Measurements from ENCODE around the gene EYA3. TPM values are rescaled to one million over a fixed set of nuclear protein-coding genes. Genes with fewer than 3 reads are reported as not detected.

Gene EYA3
- total and polyA plus RNA-seq, 2 donors (not counting 3 experiments of a cell fraction or from before 2014, with no cell fraction given), result 12.7 to 33.0 TPM

GRCh38 chr1:28129150-28129549, 40.7 kb upstream of the EYA3 start:
- dilution Hi-C loops (cut with MboI; ENCODE audit: extremely low pct_ligation_motif_present, low sequenced_read_pairs), result no loop called here
- no peaks in the 10 kb centered on the region for H3K9me1 ChIP-seq (replicated peaks; ENCODE audit: control insufficient read depth, extremely low read depth, insufficient read depth, low read length)
- no peaks in the 10 kb centered on the region for H3K36me3 ChIP-seq (ENCODE audit: control insufficient read depth in 2 of 2, extremely low read depth in 1 of 2, insufficient read depth in 2 of 2, low read length in 2 of 2)
- no peaks in the 10 kb centered on the region for H3K79me2 ChIP-seq (ENCODE audit: control insufficient read depth, insufficient read depth, low read length)
- H3K4me2 ChIP-seq (ENCODE audit: insufficient read depth, low read length), result no peak overlapping the region
- no peaks in the 10 kb centered on the region for H3K4me1 ChIP-seq (ENCODE audit: control insufficient read depth, extremely low read depth, insufficient read depth, low read length)
- TF ChIP-seq GATA2 (IDR thresholded peaks at IDR 0.05; ENCODE audit: insufficient read depth, insufficient read length, low read depth, low read length) (no peak), CTCF (IDR thresholded peaks at IDR 0.05; ENCODE audit: extremely low read depth in 1 of 2, insufficient read depth in 1 of 2, low read depth in 1 of 2, low read length in 2 of 2) (no peak), MAX (IDR thresholded peaks at IDR 0.05; ENCODE audit: insufficient read depth, insufficient read length) (no peak), POLR2AphosphoS5 (IDR thresholded peaks at IDR 0.05; ENCODE audit: insufficient read depth, low read depth, low read length) (no peak), JUN (IDR thresholded peaks at IDR 0.05; ENCODE audit: borderline replicate concordance, insufficient read depth, insufficient read length, low read depth) (no peak), FOS (IDR thresholded peaks at IDR 0.05; ENCODE audit: borderline replicate concordance, insufficient read depth, low read length) (no peak), POLR2A (IDR thresholded peaks at IDR 0.05; ENCODE audit: low read depth, low read length) (no peak), EZH2 (IDR thresholded peaks at IDR 0.05; ENCODE audit: borderline replicate concordance, low read depth, low read length, severe bottlenecking) (no peak), MYC (IDR thresholded peaks at IDR 0.05; ENCODE audit: low read depth, low read length) (no peak)
- CTCF ChIA-PET, result interaction anchor here (1.5 kb wide), 1 partner anchor 11 kb away, joined by 3 read pairs; no protein-coding TSS in a partner anchor
- POLR2A ChIA-PET, result interaction anchor here (0.6 kb wide), 1 partner anchor 43 kb away, joined by 3 read pairs; no protein-coding TSS in a partner anchor
- H3K27me3 ChIP-seq (ENCODE audit: control insufficient read depth in 2 of 2, insufficient read depth in 2 of 2, low read length in 2 of 2), result peaks cover 10% of the 10 kb centered on the region in 2 experiments
- DNase-seq (ENCODE audit: low read depth, low spot score) (no peak), FAIRE-seq (no peak)
- intact Hi-C loops (cut with micrococcal nuclease), result no loop called here
- BruUV-seq (replicated peaks), result no TSS peak
- H2AFZ ChIP-seq (ENCODE audit: low read depth, low read length), result peak overlapping the region; percentile 29
- H3K9me3 ChIP-seq (replicated peaks; ENCODE audit: control insufficient read depth, insufficient read depth, low read length), result no peaks in the 10 kb centered on the region
- H3K4me3 ChIP-seq (replicated peaks in 1 of 3; ENCODE audit: insufficient read depth in 1 of 3, low read depth in 1 of 3, low read length in 3 of 3), result no peak overlapping the region
- H3K27ac ChIP-seq (ENCODE audit: insufficient read depth, low read depth, low read length), result no peak overlapping the region
- no peak overlapping the region for H3K9ac ChIP-seq (replicated peaks; ENCODE audit: extremely low read depth, insufficient read depth, low read length)
- H4K20me1 ChIP-seq (replicated peaks; ENCODE audit: control insufficient read depth, extremely low read depth, insufficient read depth, low read length), result no peaks in the 10 kb centered on the region

Data from endothelial cell of umbilical vein (primary cell).